OCI-LY3 (cell line): Measurements from ENCODE around the gene MMRN2.

Experiments
- H2AFZ ChIP-seq: fragments of 200-600, 300-600 bp; shearing (Covaris generic); 2 replicates; pipeline ENCODE4 v1.6.0; 2014; ENCODE audit warnings: antibody characterized with exemption, low read depth, low read length
- H3K27ac ChIP-seq: fragments of 200-600, 300-600 bp; sonication (generic); 2 replicates; pipeline ENCODE4 v1.5.1; 2014; ENCODE audit warnings: mild to moderate bottlenecking, low read length, moderate library complexity, mixed read lengths
- H3K27me3 ChIP-seq: fragments of 200-600, 300-600 bp; sonication (generic); 2 replicates; pipeline ENCODE4 v1.6.1; 2014; ENCODE audit warnings: low read depth, low read length, mixed read lengths
- H3K36me3 ChIP-seq: fragments of 200-600, 300-600 bp; sonication (generic); replicated peaks from 2 replicates; pipeline ENCODE3; 2014; ENCODE audit warnings: low read depth, low read length, mixed read lengths
- H3K4me1 ChIP-seq: fragments of 300-600, 200-600 bp; sonication (generic); 2 replicates; pipeline ENCODE4 v1.6.1; 2014; ENCODE audit warnings: low read length, mixed read lengths
- H3K4me2 ChIP-seq: fragments of 200-600, 300-600 bp; sonication (generic); 2 replicates; pipeline ENCODE4 v1.6.1; 2014; ENCODE audit warnings: low read length, mixed read lengths
- H3K4me3 ChIP-seq: fragments of 300-600, 200-600 bp; sonication (generic); 2 replicates; pipeline ENCODE4 v1.5.1; 2014; ENCODE audit warnings: antibody characterized with exemption, mild to moderate bottlenecking, low read length, moderate library complexity
- H3K79me2 ChIP-seq: fragments of 300-600, 200-600 bp; shearing (Covaris generic); 2 replicates; pipeline ENCODE4 v1.6.1; 2014; ENCODE audit warnings: mild to moderate bottlenecking, low read length, mixed read lengths
- H3K9ac ChIP-seq: fragments of 300-600, 200-600 bp; shearing (Covaris generic); 2 replicates; pipeline ENCODE4 v1.6.0; 2014; ENCODE audit warnings: mild to moderate bottlenecking, low read length, moderate library complexity
- H3K9me3 ChIP-seq: fragments of 200-600, 300-600 bp; shearing (Covaris generic); 2 replicates; pipeline ENCODE4 v1.6.1; 2014; ENCODE audit warnings: low read length, mixed read lengths; ENCODE audit not compliant: insufficient read depth
- H4K20me1 ChIP-seq: fragments of 200-600, 300-600 bp; sonication (generic); 2 replicates; pipeline ENCODE4 v1.6.1; 2016; ENCODE audit warnings: low read length, mixed read lengths; ENCODE audit not compliant: insufficient read depth
- EZH2phosphoT487 ChIP-seq: fragments of 200-600 bp; shearing (Covaris generic); IDR thresholded peaks from 2 replicates; pipeline ENCODE4 v1.6.1; 2018; ENCODE audit warnings: antibody characterized with exemption, mixed run types, low read depth
- TF ChIP-seq, protein P1 (sequence below): fragments of 200-600, 300-600 bp; sonication (generic); IDR thresholded peaks from 2 replicates; pipeline ENCODE4 v1.5.1; 2014; ENCODE audit warnings: antibody characterized with exemption, low read length, low read depth

MMRN2 gene

DNA sequence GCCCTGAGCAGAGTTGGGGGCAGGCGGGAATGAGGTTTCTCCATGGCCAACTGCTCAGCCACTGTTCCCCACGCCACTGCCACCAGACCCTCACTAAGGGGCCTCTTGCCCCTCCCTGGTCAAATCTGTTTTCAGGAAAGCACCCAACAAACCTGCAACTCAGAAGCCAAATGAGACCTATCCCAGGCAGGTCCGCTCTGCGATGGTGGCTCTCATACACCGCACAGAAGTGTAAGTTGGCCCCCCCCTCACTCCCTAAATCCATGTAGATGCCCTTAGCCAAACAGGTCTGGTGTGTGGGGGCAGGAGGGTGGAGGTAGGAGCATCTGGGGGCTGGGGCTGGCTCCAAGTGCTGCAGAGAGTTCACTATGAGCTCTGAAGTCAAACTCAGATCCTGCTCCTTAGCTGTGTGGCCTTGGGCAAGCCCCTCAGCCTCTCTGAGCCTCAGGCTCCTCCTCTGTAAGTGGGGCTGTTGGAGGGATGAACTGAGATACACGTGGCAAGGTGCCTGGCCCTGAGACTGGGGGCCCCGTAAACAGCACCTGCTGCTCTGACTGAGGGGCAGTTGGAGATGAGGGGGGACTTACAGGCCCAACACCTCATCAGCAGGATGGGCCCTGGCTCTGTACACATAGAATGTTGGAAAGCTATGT is 1.1 kb downstream of the MMRN2 start:
- Histone ChIP-seq H3K4me3 (no peak overlapping the region), H2AFZ (no peak overlapping the region), H3K36me3 (no peaks in the 10 kb centered on the region), H4K20me1 (no peaks in the 10 kb centered on the region), H3K27ac (no peak overlapping the region), H3K4me1 (peaks cover 23% of the 10 kb centered on the region), H3K9ac (no peak overlapping the region), H3K79me2 (no peaks in the 10 kb centered on the region), H3K9me3 (no peaks in the 10 kb centered on the region), H3K27me3 (no peaks in the 10 kb centered on the region), H3K4me2 (no peak overlapping the region)
- no peak for TF ChIP-seq EZH2phosphoT487
- TF ChIP-seq, protein P1, sequence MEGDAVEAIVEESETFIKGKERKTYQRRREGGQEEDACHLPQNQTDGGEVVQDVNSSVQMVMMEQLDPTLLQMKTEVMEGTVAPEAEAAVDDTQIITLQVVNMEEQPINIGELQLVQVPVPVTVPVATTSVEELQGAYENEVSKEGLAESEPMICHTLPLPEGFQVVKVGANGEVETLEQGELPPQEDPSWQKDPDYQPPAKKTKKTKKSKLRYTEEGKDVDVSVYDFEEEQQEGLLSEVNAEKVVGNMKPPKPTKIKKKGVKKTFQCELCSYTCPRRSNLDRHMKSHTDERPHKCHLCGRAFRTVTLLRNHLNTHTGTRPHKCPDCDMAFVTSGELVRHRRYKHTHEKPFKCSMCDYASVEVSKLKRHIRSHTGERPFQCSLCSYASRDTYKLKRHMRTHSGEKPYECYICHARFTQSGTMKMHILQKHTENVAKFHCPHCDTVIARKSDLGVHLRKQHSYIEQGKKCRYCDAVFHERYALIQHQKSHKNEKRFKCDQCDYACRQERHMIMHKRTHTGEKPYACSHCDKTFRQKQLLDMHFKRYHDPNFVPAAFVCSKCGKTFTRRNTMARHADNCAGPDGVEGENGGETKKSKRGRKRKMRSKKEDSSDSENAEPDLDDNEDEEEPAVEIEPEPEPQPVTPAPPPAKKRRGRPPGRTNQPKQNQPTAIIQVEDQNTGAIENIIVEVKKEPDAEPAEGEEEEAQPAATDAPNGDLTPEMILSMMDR = no peak

DNA sequence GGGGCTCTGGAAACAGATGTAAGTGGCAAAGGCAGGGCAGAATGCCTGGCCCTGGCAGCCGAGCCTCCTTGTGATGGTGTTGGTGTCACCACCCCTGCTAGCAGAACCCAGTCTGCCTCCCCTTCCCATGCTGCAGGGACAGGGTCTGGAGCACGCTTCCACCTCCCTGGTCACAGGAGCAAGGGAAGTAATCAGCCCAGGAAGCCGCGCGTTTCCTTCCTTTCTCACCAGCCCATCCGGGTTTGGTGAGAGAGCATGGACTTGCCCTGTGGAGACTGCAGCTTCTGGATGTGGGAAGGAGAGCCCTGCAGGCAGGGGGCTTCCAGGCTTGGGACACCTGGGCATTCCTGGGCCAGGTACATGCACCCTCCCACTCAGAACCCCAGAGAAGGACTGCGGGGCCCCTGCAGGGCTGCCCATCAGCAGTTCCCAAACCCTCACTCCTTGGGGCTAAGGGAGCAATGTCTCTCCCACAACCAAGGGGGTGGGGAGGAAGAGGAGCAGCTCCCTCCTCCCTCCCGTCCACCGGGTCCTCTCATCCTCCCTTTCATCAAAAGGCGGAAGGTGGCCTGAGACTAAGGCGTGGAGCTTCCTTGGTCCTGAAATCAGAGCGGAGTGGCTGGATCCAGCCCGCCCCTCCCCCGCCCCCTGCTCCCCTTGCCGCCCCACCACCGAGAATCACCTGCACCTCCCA is 1.8 kb downstream of the MMRN2 start:
- TF ChIP-seq, protein P1 = no peak
- no peak for TF ChIP-seq EZH2phosphoT487
- Histone ChIP-seq H4K20me1 (no peaks in the 10 kb centered on the region), H3K9ac (no peak overlapping the region), H3K9me3 (no peaks in the 10 kb centered on the region), H3K27me3 (no peaks in the 10 kb centered on the region), H3K4me3 (no peak overlapping the region), H3K36me3 (no peaks in the 10 kb centered on the region), H3K27ac (no peak overlapping the region), H3K4me2 (no peak overlapping the region), H2AFZ (no peak overlapping the region), H3K4me1 (peaks cover 16% of the 10 kb centered on the region), H3K79me2 (no peaks in the 10 kb centered on the region)

DNA sequence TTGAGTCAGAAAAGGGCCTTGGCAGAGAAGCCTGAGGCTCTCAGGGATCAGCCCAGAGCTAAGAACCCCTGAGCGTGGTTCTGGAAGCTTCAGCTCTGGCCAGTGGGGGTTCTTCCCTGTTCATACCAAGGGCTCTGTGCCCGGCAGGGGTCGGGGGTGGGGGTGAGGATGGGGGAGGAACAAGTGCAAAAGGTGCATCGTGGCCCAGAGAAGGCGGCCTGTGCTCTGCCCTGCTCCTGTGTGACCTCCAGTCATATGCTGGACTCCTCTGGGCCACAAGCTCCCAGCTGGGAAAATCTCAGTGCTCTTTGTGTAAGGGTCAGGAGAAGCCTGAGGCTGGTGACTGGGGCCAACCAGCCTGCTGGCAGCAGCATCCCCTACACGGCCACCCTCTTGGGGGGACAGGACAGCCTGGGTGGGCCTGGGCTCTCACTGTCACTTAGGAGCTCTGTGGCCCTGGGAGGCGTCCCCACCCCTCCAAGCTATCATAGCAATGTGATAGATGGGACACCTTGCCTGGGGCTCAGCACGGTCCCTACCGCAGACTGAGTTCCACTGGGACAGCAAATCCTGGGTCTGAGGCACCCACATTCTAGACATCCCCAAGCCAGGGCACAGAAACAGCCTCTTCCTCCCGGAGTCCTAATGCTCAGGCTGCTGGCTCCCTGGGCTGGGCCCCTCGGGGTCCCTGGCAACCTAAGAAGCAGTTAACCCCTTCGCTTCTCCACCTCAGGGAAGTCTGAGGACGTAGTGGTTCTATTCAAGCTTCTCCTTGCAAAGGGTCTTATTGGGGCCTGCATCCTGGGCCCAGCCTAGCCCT is 2.5 kb downstream of the MMRN2 start:
- TF ChIP-seq, protein P1 = no peak
- no peak for TF ChIP-seq EZH2phosphoT487
- no peak overlapping the region for H2AFZ ChIP-seq
- no peaks in the 10 kb centered on the region for H4K20me1 ChIP-seq
- no peaks in the 10 kb centered on the region for H3K36me3 ChIP-seq
- H3K9me3 ChIP-seq = no peaks in the 10 kb centered on the region
- H3K27ac ChIP-seq = no peak overlapping the region
- no peak overlapping the region for H3K9ac ChIP-seq
- no peak overlapping the region for H3K4me2 ChIP-seq
- H3K79me2 ChIP-seq = no peaks in the 10 kb centered on the region
- H3K27me3 ChIP-seq = no peaks in the 10 kb centered on the region
- H3K4me3 ChIP-seq = no peak overlapping the region
- H3K4me1 ChIP-seq = peaks cover 10% of the 10 kb centered on the region
